Right hindlimb (tissue), 1 donor: ENCODE data around the gene PRRX1.

Source experiments
- DNase-seq: peaks from one replicate; pipeline ENCODE4 v3.0.0-alpha.2; 2018

PRRX1 gene

GRCh38 chr1:170770254-170770653 is 106.3 kb downstream of the PRRX1 start:
- no peak for DNase-seq

- no peak for DNase-seq
Measured at GRCh38 chr1:170776252-170776651, 112.3 kb downstream of the PRRX1 start.

- peak; percentile 78 for DNase-seq
Measured at GRCh38 chr1:170776777-170777176, 112.8 kb downstream of the PRRX1 start.
